Measurements from ENCODE around the gene VASH1. TPM values are rescaled to one million over a fixed set of nuclear protein-coding genes. Genes with fewer than 3 reads are reported as not detected.

VASH1 gene
- polyA plus RNA-seq, 1 of the 3 experiments (the other 2 are of a cell fraction): 4.9 TPM

- POLR2A ChIA-PET: no interaction called here
- Histone ChIP-seq H2AFZ (ENCODE audit: low read depth) (no peak overlapping the region), H3K4me2 (no peak overlapping the region), H4K20me1 (ENCODE audit: insufficient read depth) (no peaks in the 10 kb centered on the region), H3K4me3 (ENCODE audit: low read depth in 2 of 2, low read length in 1 of 2) (no peak overlapping the region), H3K9me3 (no peaks in the 10 kb centered on the region), H3F3A (replicated peaks; ENCODE audit: insufficient read depth) (no peaks in the 10 kb centered on the region), H3K27ac (ENCODE audit: low read depth in 2 of 2, low read length in 1 of 2) (no peak overlapping the region), H3K36me3 (replicated peaks in 1 of 2; ENCODE audit: control insufficient read depth in 1 of 2, insufficient read depth in 2 of 2, low read length in 1 of 2) (no peaks in the 10 kb centered on the region), H3K9me2 (no peaks in the 10 kb centered on the region), H3K27me3 (ENCODE audit: insufficient read depth) (no peaks in the 10 kb centered on the region; the same call in 1 of the 2 replicates), H3K9ac (no peak overlapping the region), H3K4me1 (ENCODE audit: control insufficient read depth in 1 of 2, insufficient read depth in 2 of 2, low read depth in 1 of 2, low read length in 1 of 2) (peaks cover 0 to 17% of the 10 kb centered on the region in 2 experiments; a peak in 1 of 4 replicates), H3K79me2 (ENCODE audit: insufficient read depth) (no peaks in the 10 kb centered on the region)
- CTCF ChIA-PET: interaction anchor here (0.8 to 1.2 kb wide), 4 partner anchors 38 to 238 kb away, joined by 3 to 4 read pairs (median 3); no protein-coding TSS in a partner anchor
- no peak for DNase-seq
- TF ChIP-seq FOXJ3 (CRISPR knock-in tag; IDR thresholded peaks at IDR 0.05): no peak
- 0% methylated on average over 1 of the region's 1 CpG for WGBS (ENCODE audit: low lambda C conversion rate)
Measured at GRCh38 chr14:76832503-76832988, 71.3 kb downstream of the VASH1 start.

Other genes with a start within 250 kb of the VASH1 start
- gene ANGEL1, start 51.4 kb downstream of the VASH1 start, polyA plus RNA-seq (2012; rRNA removed): 14.1 and 20.7 TPM in 2 replicates
- gene LRRC74A, start 64.9 kb downstream of the VASH1 start, polyA plus RNA-seq (2012; rRNA removed): not detected in 2 replicates

All from SK-N-SH (cell line).